ENCODE data around the gene FASLG.
"Not testable (repeated sequence)": the region's sequence is repeated elsewhere in the genome, so short reads cannot be mapped to it uniquely, and the experiment has no call there.

FASLG gene

GRCh38 chr1:172686143-172686542, 27.2 kb downstream of the FASLG start:
- DNase-seq = no peak

GRCh38 chr1:172688428-172689085, 29.7 kb downstream of the FASLG start:
- DNase-seq = not testable (repeated sequence)

GRCh38 chr1:172690925-172691324, 32.0 kb downstream of the FASLG start:
- not testable (repeated sequence) for DNase-seq

DNA sequence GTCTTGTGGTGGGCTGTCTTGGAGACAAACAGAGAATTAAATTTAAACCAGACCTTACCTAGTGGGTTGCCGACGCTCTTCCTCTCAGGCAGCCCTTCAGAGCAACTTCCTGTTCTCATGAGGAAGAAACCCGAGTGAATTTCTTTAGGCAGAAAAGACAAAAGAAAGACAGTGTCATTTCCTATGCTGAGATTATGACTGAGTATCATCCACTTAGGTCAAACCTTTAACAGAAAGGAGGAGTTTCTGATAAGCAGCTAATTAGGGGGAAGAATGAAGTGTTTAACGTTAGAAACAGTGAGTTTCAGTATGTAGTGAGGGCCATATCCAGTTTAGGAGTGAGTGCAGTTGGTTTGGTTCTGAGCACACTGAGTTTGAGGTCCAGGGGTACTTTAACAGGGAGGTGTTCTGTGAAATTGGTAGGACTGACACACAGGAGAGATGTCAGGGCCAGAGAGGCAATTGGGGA, 38.7 kb downstream of the FASLG start:
- DNase-seq = no peak

- DNase-seq = no peak
Measured at GRCh38 chr1:172698224-172698623, 39.3 kb downstream of the FASLG start.

GRCh38 chr1:172699111-172699510, 40.2 kb downstream of the FASLG start:
- DNase-seq = no peak

DNA sequence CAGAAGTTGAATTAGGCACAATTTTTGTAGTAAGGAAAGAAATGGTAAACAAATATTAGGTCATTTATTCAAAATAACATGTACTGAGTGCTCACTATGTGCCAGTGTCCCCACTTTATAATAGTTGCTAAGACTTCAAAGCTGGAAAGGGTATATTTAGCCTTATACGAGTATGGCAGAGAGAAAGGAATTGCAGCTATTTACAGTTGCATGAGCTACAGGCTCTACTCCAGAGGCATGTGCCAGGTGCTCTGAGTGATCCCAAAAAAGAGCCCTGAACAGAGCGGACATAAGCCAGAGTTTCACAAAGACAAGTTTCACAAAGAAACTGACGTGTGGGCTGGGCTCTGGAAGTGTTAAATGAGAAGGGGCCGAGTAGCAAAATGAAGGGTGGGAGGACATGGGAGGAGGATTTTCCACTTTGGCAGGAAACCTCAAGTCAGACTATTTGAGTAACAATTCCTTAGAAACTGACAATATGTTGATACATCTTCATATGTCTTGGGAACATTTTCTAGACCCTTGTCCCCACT, 40.9 kb downstream of the FASLG start:
- DNase-seq = no peak

GRCh38 chr1:172700556-172700955, 41.7 kb downstream of the FASLG start:
- no peak for DNase-seq

DNA sequence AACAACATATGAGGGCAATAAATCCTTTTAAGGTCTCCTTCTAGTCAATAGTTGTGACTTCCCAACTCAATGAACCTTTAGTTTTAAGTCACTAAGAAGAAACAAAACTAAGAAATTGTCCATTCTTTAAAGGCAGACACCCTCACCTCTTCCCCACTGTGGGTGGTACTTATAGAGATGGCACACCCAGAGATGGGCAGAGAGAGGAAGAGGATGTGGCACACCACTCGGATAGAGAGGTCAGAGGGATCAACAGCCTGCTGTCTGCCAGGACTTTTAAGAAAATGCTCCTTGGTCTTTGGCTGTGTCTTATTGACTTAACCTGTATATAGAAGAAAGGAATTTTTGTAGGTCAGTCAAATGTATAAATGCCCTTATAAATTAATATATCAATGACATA, 45.1 kb downstream of the FASLG start:
- no peak for DNase-seq

DNA sequence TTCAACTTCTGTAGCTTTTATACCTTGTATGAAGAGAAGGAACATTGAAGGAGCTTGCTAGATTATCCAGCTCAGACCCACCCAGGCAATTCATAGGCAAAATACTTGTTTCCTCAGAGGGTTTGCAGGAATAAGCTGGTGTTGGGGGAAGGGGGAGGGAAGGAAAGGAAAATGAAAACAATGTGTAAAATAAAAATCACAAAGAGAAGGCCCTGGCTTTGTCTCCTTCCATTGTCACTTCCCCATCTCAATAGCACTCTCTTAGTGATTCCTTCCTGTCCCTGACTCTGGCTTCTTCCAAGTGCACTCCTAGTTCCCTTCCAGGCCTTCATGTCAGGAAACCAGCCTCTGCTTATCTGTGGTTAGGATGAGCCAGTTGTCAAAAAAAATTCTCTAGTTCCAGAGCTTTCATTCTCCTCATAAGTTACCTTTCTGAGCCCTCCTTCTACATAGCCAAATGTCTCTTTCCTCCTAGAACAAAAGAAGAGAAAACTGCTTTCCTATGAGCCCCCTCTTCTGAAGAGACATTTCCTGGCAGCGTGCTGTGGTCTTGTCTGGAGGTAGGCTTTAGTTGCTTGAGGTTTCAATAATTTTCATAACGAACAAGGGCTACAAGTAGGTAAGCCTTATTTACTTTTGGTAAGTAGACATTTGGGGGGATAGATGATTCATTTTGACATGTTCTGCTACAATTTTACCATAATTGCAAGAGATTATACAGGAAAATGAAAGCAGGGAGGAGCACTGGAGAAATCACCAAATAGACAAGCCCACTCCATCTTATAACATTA, 45.7 kb downstream of the FASLG start:
- DNase-seq = no peak

- no peak for DNase-seq
Measured at GRCh38 chr1:172708452-172708851, 49.5 kb downstream of the FASLG start.

- DNase-seq = no peak
Measured at GRCh38 chr1:172711558-172711957, 52.7 kb downstream of the FASLG start.

- DNase-seq = no peak
Measured at GRCh38 chr1:172713466-172713865, 54.6 kb downstream of the FASLG start.

Measured in NCI-H526 treated with DMSO at 0.1 percent for 48 hours (cell line).